Tibial artery (tissue), 4 donors: ENCODE measurements around the gene TAS2R38.
"Not testable (repeated sequence)": the region's sequence is repeated elsewhere in the genome, so short reads cannot be mapped to it uniquely, and the experiment has no call there.

ENCODE experiments used
- DNase-seq, 2 donors: peaks; one replicate each; pipeline ENCODE4 v3.0.0-alpha.2; 2019
- H3K27ac ChIP-seq, 2 donors: fragments of 200-600 bp; sonication (generic) in 1 of 2; 1 replicate in 1 of 2; 2 replicates in 1 of 2; pipeline ENCODE4 v1.5.1; 2018 to 2019; ENCODE audit warnings: mild to moderate bottlenecking in 1 of 2
- H3K27me3 ChIP-seq, 2 donors: fragments of 200-600 bp; sonication (generic) in 1 of 2; one replicate each; pipeline versions ENCODE4 v1.5.1 to v1.6.0; 2016 to 2019
- H3K36me3 ChIP-seq, 3 donors: fragments of 200-600 bp; sonication (generic) in 2 of 3; one replicate each; pipeline ENCODE4 v1.5.1; 2016 to 2019; ENCODE audit warnings: mild to moderate bottlenecking in 2 of 3
- H3K4me1 ChIP-seq, 4 donors: fragments of 200-600 bp; sonication (generic) in 2 of 4; 1 replicate in 3 of 4; 2 replicates in 1 of 4; pipeline ENCODE4 v1.5.1; 2016 to 2019
- H3K4me3 ChIP-seq, 2 donors: fragments of 200-600 bp; sonication (generic) in 1 of 2; 1 replicate in 1 of 2; 2 replicates in 1 of 2; pipeline ENCODE4 v1.5.1; 2018 to 2019; ENCODE audit warnings: mild to moderate bottlenecking in 2 of 2
- H3K9me3 ChIP-seq, 3 donors: fragments of 200-600 bp; sonication (generic) in 1 of 3; one replicate each; pipeline ENCODE4 v1.5.1; 2016 to 2019
- CTCF ChIP-seq, 2 experiments: fragments of 200-600 bp in 1 of 2; fragments of 450-650 bp in 1 of 2; IDR thresholded peaks; one replicate each; pipeline ENCODE4 v1.5.1; 2017 to 2019; ENCODE audit warnings: antibody characterized with exemption in 2 of 2, mild to moderate bottlenecking in 1 of 2, moderate library complexity in 1 of 2
- intact Hi-C: fragments of 100-400 bp; cut with DNase I; formaldehyde crosslinking; loops from one replicate; pipeline ENCODE4 v1.15.0; 2023; ENCODE audit warnings: low total_unique reads

The TAS2R38 gene

GRCh38 chr7:141990011-141990725 lies 16.6 kb upstream of the TAS2R38 start:
- no peak for TF ChIP-seq CTCF (IDR thresholded peaks at IDR 0.05)
- no peak for DNase-seq
- H3K4me3 ChIP-seq = no peak overlapping the region
- no peaks in the 10 kb centered on the region for H3K4me1 ChIP-seq
- no peaks in the 10 kb centered on the region for H3K36me3 ChIP-seq
- H3K27me3 ChIP-seq = no peaks in the 10 kb centered on the region
- H3K27ac ChIP-seq = no peak overlapping the region
- intact Hi-C loops = no loop called here
- no peaks in the 10 kb centered on the region for H3K9me3 ChIP-seq

- not testable (repeated sequence) for H3K27ac ChIP-seq, DNase-seq
Observed at GRCh38 chr7:141987803-141988202, 14.2 kb upstream of the TAS2R38 start.

GRCh38 chr7:141986923-141987322 lies 13.3 kb upstream of the TAS2R38 start:
- no peaks in the 10 kb centered on the region for H3K9me3 ChIP-seq
- no peak overlapping the region for H3K27ac ChIP-seq
- DNase-seq = no peak
- H3K4me3 ChIP-seq = no peak overlapping the region
- no peaks in the 10 kb centered on the region for H3K36me3 ChIP-seq
- intact Hi-C loops = no loop called here
- H3K27me3 ChIP-seq = no peaks in the 10 kb centered on the region
- TF ChIP-seq CTCF (IDR thresholded peaks at IDR 0.05) = no peak
- no peaks in the 10 kb centered on the region for H3K4me1 ChIP-seq

More at GRCh38 chr7:141987803-141988202, 14.2 kb upstream of the TAS2R38 start:
- H3K27me3 ChIP-seq, H3K9me3 ChIP-seq, H3K4me1 ChIP-seq, intact Hi-C loops, H3K4me3 ChIP-seq, H3K36me3 ChIP-seq: not testable (repeated sequence)

GRCh38 chr7:141985926-141986325 lies 12.4 kb upstream of the TAS2R38 start:
- H3K36me3 ChIP-seq, H3K4me3 ChIP-seq, H3K4me1 ChIP-seq, intact Hi-C loops, H3K27me3 ChIP-seq, H3K9me3 ChIP-seq, DNase-seq, H3K27ac ChIP-seq: not testable (repeated sequence)

GRCh38 chr7:141979568-141979967 lies 6.0 kb upstream of the TAS2R38 start:
- intact Hi-C loops = no loop called here

GRCh38 chr7:141978351-141978750 lies 4.8 kb upstream of the TAS2R38 start:
- intact Hi-C loops = no loop called here
- Histone ChIP-seq H3K9me3 (no peaks in the 10 kb centered on the region), H3K27ac (no peak overlapping the region), H3K4me3 (no peak overlapping the region), H3K27me3 (no peaks in the 10 kb centered on the region), H3K4me1 (no peaks in the 10 kb centered on the region), H3K36me3 (no peaks in the 10 kb centered on the region)
- TF ChIP-seq CTCF (IDR thresholded peaks at IDR 0.05) = no peak
- no peak for DNase-seq

More at GRCh38 chr7:141979568-141979967, 6.0 kb upstream of the TAS2R38 start:
- Histone ChIP-seq H3K4me1 (no peaks in the 10 kb centered on the region), H3K9me3 (no peaks in the 10 kb centered on the region), H3K27ac (no peak overlapping the region), H3K4me3 (no peak overlapping the region), H3K36me3 (no peaks in the 10 kb centered on the region), H3K27me3 (no peaks in the 10 kb centered on the region)
- no peak for TF ChIP-seq CTCF (IDR thresholded peaks at IDR 0.05)
- DNase-seq = no peak
